Caco-2 (cell line): ENCODE results near the gene PAIP1. TPM values are rescaled to one million over a fixed set of nuclear protein-coding genes. Genes with fewer than 3 reads are reported as not detected.

Source experiments
- BruUV-seq: library from RNA; stranded (reverse); fragments of 400-500 nt; replicated peaks from 2 replicates; lab custom pipeline; 2021; lab: Mats Ljungman, UMichigan
- CTCF ChIA-PET: fragments of 300-600 bp; sonication (Branson Sonifier 250); formaldehyde crosslinking; loops from one replicate; lab custom pipeline; 2022; ENCODE audit warnings: antibody characterized with exemption; lab: Charles Lee
- POLR2A ChIA-PET: fragments of 300-600 bp; sonication (Branson Sonifier 250); formaldehyde crosslinking; loops from one replicate; lab custom pipeline; 2022; ENCODE audit warnings: antibody characterized with exemption; lab: Charles Lee
- DNase-seq, 2 experiments: peaks; one replicate each; pipeline versions ENCODE4 v3.0.0 to v3.0.0-alpha.2; 2020 to 2022
- H3K27me3 ChIP-seq: replicated peaks from 2 replicates; pipeline ENCODE4 v1.6.0; 2011; ENCODE audit warnings: low read length; ENCODE audit not compliant: control insufficient read depth, insufficient read depth
- H3K36me3 ChIP-seq: 2 replicates; pipeline ENCODE4 v1.5.1; 2011; ENCODE audit warnings: low read length; ENCODE audit not compliant: control insufficient read depth, insufficient read depth
- H3K4me1 ChIP-seq: fragments of 250-450 bp; sonication (Bioruptor Pico); 2 replicates; pipeline ENCODE4 v1.5.1; 2020; ENCODE audit warnings: mild to moderate bottlenecking
- H3K4me3 ChIP-seq: 2 replicates; pipeline ENCODE4 v1.5.1; 2011; ENCODE audit warnings: low read depth, mild to moderate bottlenecking, control low read depth, low read length
- H3K9me3 ChIP-seq: fragments of 250-450 bp; sonication (Bioruptor Pico); 2 replicates; pipeline ENCODE4 v1.5.1; 2020; ENCODE audit warnings: mild to moderate bottlenecking, moderate library complexity
- H3K27ac Mint-ChIP-seq: one replicate; pipeline ENCODE4 v1.8.0; 2022; ENCODE audit warnings: mixed read lengths; ENCODE audit not compliant: unreplicated experiment
- H3K27me3 Mint-ChIP-seq: one replicate; pipeline ENCODE4 v1.8.0; 2022; ENCODE audit warnings: mixed read lengths; ENCODE audit not compliant: insufficient read depth, unreplicated experiment
- H3K36me3 Mint-ChIP-seq: one replicate; pipeline ENCODE4 v1.8.0; 2022; ENCODE audit warnings: mild to moderate bottlenecking, mixed read lengths; ENCODE audit not compliant: insufficient read depth, unreplicated experiment
- H3K4me1 Mint-ChIP-seq: one replicate; pipeline ENCODE4 v1.8.0; 2022; ENCODE audit warnings: low read depth, mixed read lengths; ENCODE audit not compliant: unreplicated experiment
- H3K4me3 Mint-ChIP-seq: one replicate; pipeline ENCODE4 v1.8.0; 2022; ENCODE audit warnings: mild to moderate bottlenecking, moderate library complexity, mixed read lengths; ENCODE audit not compliant: unreplicated experiment
- H3K9me3 Mint-ChIP-seq: one replicate; pipeline ENCODE4 v1.8.0; 2022; ENCODE audit warnings: mixed read lengths; ENCODE audit not compliant: unreplicated experiment
- intact Hi-C: fragments of 100-400 bp; cut with micrococcal nuclease; formaldehyde crosslinking; loops from one replicate; pipeline ENCODE4 v1.10.0; 2022; ENCODE audit not compliant: unreplicated experiment
- total RNA-seq: library from RNA; stranded (reverse); gene quantifications from 2 replicates; pipeline ENCODE4 v1.2.3, GENCODE V29; 2022
- TF ChIP-seq, protein P1 (sequence below), 2 experiments: fragments of 200-600 bp in 1 of 2; IDR thresholded peaks; 1 replicate in 1 of 2; 2 replicates in 1 of 2; pipeline versions ENCODE4 v1.5.1 to v1.8.0; 2011 to 2022; ENCODE audit warnings: antibody characterized with exemption in 1 of 2, control low read depth in 1 of 2, inconsistent platforms in 1 of 2, low read depth in 1 of 2, low read length in 1 of 2, mild to moderate bottlenecking in 1 of 2, moderate library complexity in 1 of 2; ENCODE audit not compliant: insufficient read depth in 1 of 2, severe bottlenecking in 1 of 2, unreplicated experiment in 1 of 2

The PAIP1 gene
- total RNA-seq, 1 experiment from 2014 or later = 121 TPM

DNA sequence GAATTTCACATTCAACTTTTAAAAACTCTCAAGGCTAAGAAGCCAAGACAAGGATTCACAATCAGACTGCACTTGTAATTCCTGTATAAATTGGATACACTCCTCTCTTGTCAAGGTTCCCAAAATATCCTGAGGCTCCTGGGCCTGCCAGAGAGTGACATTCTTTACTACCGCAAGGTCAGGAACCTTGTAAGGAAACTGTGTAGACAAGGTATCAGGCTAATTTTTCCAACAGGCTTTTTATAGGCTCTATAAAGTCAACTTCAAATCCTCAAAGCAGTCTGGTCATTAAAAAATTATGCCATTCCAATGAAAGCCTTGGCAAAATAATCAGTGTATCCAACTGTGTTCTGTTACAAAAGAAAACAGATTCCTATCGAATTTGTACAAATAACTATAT is 15.5 kb upstream of the PAIP1 start:
- Mint-ChIP-seq H3K27ac (no peak overlapping the region), H3K9me3 (no peaks in the 10 kb centered on the region), H3K27me3 (no peaks in the 10 kb centered on the region), H3K36me3 (no peaks in the 10 kb centered on the region), H3K4me1 (no peaks in the 10 kb centered on the region), H3K4me3 (no peak overlapping the region)
- intact Hi-C loops = no loop called here
- Histone ChIP-seq H3K36me3 (no peaks in the 10 kb centered on the region; the same call in 1 of the 2 replicates), H3K27me3 (no peaks in the 10 kb centered on the region), H3K9me3 (no peaks in the 10 kb centered on the region; the same call in 1 of the 2 replicates), H3K4me3 (no peak overlapping the region), H3K4me1 (no peaks in the 10 kb centered on the region)
- TF ChIP-seq, protein P1, sequence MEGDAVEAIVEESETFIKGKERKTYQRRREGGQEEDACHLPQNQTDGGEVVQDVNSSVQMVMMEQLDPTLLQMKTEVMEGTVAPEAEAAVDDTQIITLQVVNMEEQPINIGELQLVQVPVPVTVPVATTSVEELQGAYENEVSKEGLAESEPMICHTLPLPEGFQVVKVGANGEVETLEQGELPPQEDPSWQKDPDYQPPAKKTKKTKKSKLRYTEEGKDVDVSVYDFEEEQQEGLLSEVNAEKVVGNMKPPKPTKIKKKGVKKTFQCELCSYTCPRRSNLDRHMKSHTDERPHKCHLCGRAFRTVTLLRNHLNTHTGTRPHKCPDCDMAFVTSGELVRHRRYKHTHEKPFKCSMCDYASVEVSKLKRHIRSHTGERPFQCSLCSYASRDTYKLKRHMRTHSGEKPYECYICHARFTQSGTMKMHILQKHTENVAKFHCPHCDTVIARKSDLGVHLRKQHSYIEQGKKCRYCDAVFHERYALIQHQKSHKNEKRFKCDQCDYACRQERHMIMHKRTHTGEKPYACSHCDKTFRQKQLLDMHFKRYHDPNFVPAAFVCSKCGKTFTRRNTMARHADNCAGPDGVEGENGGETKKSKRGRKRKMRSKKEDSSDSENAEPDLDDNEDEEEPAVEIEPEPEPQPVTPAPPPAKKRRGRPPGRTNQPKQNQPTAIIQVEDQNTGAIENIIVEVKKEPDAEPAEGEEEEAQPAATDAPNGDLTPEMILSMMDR (IDR thresholded peaks at IDR 0.05; ENCODE audit: insufficient read depth in 1 of 2, low read depth in 1 of 2, low read length in 1 of 2, severe bottlenecking in 1 of 2, unreplicated experiment in 1 of 2) = no peak
- POLR2A ChIA-PET = no interaction called here
- BruUV-seq = no TSS peak
- CTCF ChIA-PET = no interaction called here
- DNase-seq = no peak

DNA sequence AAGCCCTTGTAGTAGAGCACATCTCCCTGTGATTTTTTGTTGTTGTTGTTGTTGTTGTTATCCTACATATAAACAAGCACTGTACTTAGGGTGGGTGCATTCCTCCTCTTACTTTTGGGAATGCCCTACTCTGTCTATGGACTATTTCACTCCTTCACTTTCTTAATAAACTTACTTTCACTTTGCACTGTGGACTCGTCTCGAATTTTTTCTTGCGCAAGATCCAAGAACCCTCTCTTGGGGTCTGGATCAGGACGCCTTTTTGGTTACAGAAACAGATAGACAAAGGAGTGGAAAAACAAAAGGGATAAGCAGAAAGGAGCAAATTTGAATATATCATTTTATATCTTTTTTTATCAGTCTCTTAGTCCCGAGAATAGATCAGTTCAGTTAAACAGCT is 14.4 kb upstream of the PAIP1 start:
- no peak for DNase-seq
- intact Hi-C loops = no loop called here
- CTCF ChIA-PET = no interaction called here
- H3K9me3 Mint-ChIP-seq = no peaks in the 10 kb centered on the region
- no peak overlapping the region for H3K4me3 Mint-ChIP-seq
- no peak overlapping the region for H3K27ac Mint-ChIP-seq
- Histone ChIP-seq H3K27me3 (no peaks in the 10 kb centered on the region), H3K9me3 (no peaks in the 10 kb centered on the region; the same call in 1 of the 2 replicates), H3K4me1 (no peaks in the 10 kb centered on the region), H3K4me3 (no peak overlapping the region), H3K36me3 (no peaks in the 10 kb centered on the region; the same call in 1 of the 2 replicates)
- POLR2A ChIA-PET = no interaction called here
- H3K27me3 Mint-ChIP-seq = no peaks in the 10 kb centered on the region
- BruUV-seq = no TSS peak
- H3K4me1 Mint-ChIP-seq = no peaks in the 10 kb centered on the region
- TF ChIP-seq, protein P1 (IDR thresholded peaks at IDR 0.05; ENCODE audit: insufficient read depth in 1 of 2, low read depth in 1 of 2, low read length in 1 of 2, severe bottlenecking in 1 of 2, unreplicated experiment in 1 of 2) = no peak
- H3K36me3 Mint-ChIP-seq = no peaks in the 10 kb centered on the region

DNA sequence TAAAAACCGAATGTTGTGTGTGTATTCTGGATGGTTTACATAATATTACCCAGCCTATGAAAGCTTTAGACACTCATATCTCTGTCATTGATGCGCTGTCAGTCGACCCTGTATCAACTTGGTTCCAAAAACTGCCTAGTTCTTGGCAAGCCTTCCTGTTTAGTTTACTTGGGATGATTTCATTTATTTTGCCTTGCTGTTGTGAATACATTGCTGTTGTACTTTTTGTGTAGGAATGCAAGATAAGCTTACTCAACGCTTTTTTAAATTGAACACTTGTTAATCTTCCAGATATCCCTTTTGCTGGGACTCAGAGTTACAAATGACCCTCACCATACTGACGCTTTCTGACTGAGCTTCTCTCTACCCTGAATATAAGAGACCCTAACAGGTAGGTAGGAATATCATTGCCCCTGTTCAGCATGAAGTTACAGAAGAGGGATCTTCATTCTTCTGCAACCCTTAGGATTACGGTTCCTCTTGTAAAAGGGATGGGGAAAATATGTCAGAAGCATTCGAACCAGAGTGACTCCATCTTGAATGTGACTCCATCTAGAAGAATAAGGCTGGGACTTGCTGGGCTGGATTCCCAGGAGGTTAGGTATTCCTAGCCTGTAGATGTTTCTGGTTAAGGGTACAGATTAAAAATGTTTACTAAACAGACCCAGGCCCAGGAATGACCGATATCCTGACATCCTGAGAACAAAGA is 13.7 kb upstream of the PAIP1 start:
- TF ChIP-seq, protein P1 (IDR thresholded peaks at IDR 0.05; ENCODE audit: insufficient read depth in 1 of 2, low read depth in 1 of 2, low read length in 1 of 2, severe bottlenecking in 1 of 2, unreplicated experiment in 1 of 2) = no peak
- POLR2A ChIA-PET = no interaction called here
- intact Hi-C loops = no loop called here
- Mint-ChIP-seq H3K36me3 (no peaks in the 10 kb centered on the region), H3K27me3 (no peaks in the 10 kb centered on the region), H3K27ac (no peak overlapping the region), H3K9me3 (no peaks in the 10 kb centered on the region), H3K4me1 (no peaks in the 10 kb centered on the region), H3K4me3 (no peak overlapping the region)
- Histone ChIP-seq H3K4me3 (no peak overlapping the region), H3K9me3 (no peaks in the 10 kb centered on the region; the same call in 1 of the 2 replicates), H3K4me1 (no peaks in the 10 kb centered on the region), H3K27me3 (no peaks in the 10 kb centered on the region), H3K36me3 (no peaks in the 10 kb centered on the region; the same call in 1 of the 2 replicates)
- CTCF ChIA-PET = no interaction called here
- DNase-seq = no peak
- no TSS peak for BruUV-seq
